GM21529 (cell line): ENCODE results near the gene PLEKHH3.

Experiments
- ATAC-seq: cut with Tn5 transposase; IDR thresholded peaks from one replicate; pipeline ENCODE4 v1.9.1; 2021; ENCODE audit not compliant: unreplicated experiment

Gene PLEKHH3, protein sequence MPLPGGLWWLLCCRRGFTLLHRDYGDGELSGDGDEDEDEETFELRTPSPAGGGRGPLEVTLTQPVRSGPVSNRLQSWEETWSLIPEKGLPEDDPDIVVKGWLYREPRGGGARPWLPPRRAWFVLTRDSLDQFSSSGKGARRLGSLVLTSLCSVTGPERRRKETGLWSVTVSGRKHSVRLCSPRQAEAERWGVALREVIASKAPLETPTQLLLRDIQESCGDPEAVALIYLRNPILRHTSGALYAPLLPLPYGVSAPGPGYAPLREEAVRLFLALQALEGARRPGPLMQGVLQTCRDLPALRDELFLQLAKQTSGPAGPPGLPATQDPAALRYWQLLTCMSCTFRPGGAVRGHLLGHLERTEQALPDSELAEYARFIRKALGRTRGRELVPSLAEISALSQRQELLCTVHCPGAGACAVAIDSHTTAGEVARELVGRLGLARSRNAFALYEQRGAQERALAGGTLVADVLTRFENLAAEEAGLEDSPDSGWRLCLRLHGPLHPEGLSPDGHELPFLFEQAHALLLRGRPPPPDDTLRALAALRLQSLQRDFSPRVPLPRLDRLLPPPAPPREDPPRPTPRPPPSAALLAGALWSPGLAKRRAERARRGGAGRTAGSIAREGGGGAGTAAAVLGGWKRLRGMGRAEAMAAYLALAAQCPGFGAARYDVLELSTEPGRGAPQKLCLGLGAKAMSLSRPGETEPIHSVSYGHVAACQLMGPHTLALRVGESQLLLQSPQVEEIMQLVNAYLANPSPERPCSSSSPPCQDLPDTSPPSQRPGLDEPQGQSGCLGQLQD

DNA sequence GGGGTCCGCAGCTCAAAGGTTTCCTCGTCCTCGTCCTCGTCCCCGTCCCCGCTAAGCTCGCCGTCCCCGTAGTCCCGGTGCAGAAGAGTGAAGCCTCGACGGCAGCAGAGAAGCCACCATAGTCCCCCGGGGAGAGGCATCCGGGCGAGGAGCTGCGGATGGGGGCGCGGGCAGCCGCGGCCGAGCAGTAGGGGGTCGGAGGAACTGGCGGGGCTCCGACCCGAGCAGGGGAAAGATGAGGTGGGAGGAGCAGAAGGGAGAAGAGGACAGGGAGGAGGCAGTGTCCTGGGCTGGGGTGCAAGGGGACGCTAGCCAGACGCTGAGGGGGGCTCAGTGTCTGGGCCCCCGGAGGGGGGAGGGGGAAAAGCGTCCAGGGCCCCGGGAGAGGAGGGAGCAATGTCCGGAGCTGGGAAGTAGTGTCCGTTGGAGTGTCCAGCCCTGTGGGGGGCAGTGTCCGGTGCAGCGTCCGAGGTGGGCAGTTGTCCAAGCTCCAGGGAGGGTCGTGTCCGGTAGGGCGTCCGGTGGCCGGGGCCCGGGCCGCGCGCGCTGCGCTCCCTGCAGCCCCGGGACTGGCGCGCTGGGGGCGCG, at the start of gene PLEKHH3:
Gene PLEKHH3, minus strand, starts transcription at position 571 of the 588 bp plus-strand sequence. Its CDS starts 431 bp downstream, at position 140.
- no peak for ATAC-seq

DNA sequence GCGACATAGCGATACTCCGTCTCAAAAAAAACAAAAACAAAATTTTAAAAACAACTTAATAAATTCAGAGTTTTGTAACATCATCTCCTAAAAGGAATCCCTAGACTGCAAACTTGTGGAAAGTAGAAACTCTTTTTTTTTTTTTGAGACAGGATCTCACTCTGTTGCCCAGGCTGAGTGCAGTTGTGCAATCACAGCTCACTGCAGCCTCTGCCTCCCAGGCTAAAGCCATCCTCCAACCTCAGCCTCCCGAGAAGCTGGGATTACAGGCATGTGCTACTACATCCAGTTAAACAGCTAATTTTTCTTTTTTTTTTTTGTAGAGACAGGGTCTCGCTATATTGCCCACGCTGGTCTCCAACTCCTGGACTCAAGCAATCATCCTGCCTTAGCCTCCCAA, 48.3 kb upstream of the PLEKHH3 start:
- no peak for ATAC-seq

DNA sequence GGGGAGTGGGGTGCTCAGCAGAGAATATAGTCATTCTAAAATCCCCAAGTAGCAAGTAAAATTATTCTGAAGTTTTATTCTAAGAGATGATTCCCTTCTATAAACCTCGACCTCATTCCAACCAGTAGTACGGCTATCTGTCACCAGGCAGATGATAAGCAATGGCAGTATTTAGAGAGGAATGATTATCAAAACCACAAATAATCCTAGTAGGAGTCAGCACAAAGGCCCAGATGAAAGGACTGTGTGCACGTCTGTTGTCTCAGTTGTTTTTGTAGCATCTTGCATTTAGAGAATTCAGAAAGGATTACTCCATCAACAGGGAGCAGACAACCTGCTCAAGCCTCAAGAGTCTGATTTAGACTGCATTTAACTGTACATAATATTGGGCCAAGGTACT, 46.8 kb upstream of the PLEKHH3 start:
- no peak for ATAC-seq

DNA sequence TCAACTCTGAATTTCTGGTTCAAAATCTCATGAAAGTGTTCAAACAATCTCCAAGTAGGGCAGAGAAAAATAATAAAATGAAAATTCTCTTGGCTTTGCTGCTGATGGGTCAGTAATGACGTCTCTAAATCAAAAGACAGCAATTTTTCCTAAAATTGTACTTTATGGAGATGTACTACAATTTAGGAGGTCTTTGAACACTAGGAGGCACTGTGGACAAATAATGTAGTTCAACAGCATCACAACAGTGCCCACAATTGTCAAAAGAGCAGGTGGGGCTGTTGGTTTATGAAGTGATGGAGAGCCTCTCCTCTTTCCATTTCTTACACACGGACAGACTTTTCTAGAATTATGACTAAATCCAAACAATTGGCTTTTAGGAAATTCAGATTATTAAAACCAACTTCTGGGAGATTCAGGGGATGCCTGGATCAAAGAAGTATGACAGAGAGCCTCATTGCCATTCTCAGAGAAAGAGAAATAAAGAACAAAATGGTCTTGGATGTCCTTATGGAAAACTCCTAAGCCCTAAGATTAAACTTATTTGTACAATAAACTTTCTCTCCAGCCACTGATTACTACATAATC, 44.3 kb upstream of the PLEKHH3 start:
- ATAC-seq, result no peak

DNA sequence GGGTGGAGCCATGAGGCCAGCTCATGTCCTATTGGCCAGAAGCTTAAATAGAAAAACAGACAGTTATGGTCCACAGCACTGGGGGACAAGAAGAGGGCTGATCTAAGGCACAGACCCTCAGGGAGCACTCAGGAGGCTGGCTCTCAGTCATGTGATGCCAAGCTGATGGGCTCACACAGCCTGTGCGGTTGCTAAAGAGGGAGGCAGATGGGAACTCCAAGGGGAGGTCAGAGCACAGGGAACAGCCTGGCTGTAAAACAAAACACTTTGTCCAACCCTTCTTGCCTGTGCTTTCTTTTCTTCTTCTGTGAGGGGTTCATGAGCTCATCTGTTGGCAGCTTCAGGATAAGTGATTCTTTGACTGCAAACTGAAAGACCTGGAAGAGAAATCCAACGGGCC, 32.8 kb upstream of the PLEKHH3 start:
- no peak for ATAC-seq

DNA sequence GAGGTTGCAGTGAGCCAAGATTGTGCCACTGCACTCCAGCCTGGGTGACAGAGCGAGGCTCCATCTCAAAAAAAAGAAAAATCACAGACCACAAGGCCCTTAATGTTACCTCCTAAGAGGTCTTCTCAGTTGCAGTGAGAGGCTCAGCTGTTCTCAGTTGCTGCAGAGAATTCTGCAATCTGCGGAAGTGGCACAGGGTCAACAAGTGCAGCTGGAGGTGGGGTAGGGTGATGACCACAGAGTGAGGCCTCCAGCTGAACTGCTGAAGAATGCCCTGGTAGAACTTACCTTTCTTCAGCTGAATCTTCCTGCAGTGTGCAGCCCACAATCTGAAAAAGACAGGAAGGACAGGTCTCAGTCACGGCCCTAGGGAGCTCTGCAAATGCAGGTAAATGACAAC, 31.8 kb upstream of the PLEKHH3 start:
- ATAC-seq, result no peak

DNA sequence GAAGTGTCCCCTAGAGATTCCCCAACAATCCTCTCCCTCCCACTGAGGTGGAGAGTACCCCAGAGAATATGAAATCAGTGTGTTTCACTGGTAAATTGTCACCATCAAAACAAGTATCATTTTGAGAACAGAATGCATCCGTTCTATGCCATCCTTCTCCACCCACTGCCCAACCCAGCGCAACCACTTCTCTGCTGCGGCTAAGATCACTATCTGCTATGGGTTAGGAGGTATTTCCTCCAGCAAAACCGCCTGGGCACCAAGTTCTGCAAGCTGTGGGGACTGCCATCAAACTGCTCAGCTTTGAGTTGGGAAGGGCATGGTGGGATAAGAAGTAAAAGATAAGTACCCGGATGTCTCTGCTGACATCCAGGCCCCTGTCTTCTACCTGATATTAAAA, 29.9 kb upstream of the PLEKHH3 start:
- no peak for ATAC-seq

DNA sequence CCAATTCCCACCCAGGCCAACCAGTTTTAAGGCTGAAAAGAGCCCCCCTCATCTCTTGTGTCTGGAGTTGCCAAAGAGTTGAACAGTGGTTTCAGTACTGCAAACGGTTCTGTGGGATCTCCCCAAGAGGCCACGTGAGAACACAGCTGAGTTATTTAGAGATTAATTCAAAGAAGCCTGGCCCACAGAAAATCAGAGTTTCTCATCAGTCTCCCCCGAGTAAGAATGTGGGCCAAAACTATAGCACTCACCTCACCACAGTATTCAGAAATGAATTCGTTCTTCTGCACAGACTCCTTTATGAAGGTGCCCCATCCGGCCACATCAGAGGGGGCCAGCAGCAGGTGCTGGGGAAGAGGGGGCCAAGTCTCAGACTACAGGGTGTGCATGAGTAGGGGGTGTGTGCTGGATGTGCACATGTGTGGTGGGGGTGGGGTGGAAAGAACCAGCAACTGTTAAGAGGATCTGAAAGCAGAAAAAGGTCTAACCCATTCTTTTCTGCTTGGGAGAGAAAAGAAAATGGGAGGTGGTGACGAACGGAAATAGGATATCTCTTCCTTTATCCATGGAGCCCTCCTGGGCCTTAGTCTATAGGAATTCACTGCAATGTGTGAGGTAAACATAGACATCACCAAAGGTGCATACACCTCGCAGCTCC, 28.2 kb upstream of the PLEKHH3 start:
- ATAC-seq, result peak; percentile 84

DNA sequence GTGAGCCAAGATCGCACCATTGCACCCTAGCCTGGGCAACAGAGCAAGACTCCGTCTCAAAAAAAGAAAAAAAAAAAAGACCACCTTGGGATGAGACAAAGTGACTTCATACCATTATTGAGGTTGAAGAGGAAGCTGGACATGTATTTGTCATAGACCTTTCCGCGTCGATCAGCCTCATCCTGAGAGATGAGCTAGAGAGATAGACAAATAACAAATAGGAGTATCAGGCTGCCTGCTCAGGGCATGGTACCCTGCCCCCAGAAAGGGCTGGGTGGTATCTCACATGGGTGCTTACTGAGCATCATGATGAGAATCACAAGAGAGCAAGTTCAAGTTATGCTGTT, 27.7 kb upstream of the PLEKHH3 start:
- no peak for ATAC-seq

DNA sequence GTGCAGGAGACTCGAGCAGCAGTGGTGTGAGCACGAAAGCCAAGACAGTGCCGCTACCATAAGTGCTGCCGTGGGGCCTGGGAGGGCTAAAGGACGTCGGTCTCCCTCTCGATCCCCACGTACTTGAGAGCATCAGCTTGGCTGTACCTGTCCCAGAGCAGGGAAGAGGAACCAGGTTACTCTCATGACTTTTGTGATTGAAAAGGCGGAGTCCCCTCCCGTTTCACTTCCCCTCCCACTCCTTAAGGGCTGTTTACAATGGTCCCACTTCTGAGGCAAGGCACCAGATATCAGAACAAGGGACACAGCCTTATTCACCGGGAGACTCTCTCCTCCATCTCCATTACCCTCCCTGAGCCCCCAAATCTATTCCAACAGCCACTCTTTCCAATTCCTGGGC, 25.7 kb upstream of the PLEKHH3 start:
- ATAC-seq, result no peak

DNA sequence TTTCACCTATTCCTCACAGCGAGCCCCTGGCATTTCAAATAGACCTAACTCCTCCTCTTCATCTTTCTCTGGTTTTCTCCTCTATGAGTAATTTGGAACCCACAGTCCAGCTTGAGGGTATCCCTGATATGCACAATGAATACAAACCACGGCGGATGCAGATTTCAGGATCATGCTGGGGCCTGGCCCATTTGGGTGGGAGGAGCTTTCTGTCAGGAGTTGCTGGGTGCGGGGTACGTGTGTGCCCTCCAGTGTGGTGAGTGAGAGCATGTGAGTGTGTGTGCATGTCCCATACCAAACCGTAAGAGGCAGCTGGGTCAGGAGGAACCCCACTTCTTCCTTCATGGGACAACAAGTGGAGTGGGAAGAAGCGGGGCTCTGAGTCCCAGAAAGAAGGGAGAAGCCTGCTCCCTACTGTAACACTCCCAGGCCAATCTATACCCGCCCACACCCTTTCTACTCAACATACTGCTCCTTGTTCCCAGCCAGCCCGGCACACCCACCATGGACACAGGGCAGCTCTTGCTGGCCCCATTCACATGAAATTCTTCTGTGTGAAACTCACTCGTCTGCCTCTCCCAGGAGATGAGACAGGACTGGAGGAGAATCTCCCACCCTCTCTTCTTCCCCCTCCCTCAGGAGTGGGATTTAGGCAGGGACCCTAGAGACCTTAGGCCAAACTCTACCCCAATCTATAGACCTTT, 23.9 kb upstream of the PLEKHH3 start:
- ATAC-seq, result no peak

DNA sequence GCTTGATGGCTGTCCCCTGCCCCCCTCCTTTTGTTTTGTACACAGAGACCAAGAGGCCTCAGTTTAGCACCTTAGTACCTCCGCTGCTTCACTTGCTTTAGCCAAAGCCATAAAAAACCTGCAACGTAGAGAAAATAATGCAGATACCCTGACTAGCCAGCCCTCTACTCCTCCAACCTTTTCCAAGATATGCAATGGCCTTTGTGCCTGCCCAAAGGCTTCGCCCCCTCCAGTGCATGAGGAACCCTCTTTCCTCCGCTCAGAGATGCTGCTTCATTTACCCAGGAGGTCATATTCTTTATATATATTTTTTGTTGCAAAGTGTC, 22.6 kb upstream of the PLEKHH3 start:
- ATAC-seq, result no peak

DNA sequence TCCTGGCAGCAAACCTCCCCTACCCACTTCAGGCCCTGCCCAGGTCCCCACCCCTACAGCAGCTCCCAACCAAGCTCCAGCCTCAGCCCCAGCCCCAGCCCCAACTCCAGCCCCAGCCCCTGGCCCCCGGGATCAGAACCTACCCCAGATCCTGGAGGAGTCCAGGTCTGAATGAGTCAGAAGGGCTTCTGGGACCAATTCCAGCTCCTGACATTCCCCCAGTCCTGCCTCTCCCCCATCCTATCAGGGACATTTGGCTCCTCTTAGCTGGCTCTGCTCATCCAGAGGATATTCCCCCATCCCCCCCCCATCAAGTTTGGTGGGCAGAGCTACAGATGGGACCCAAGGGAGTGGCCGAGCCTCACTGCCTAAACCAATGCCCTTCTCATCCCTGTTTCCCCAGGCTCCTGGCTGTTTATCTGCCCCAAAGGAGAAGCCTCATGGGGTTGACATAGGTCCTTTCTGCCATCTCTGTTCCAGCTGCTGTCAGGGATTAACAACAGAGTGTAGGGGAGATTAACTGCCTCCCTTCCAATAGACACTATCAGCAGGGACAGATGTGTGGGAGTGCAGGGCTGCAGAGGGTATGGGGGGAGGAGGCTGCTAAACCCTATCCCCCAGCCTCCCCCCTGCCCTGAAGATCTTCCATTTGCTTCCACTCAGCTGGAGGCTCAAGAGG, 22.1 kb upstream of the PLEKHH3 start:
- ATAC-seq, result no peak

DNA sequence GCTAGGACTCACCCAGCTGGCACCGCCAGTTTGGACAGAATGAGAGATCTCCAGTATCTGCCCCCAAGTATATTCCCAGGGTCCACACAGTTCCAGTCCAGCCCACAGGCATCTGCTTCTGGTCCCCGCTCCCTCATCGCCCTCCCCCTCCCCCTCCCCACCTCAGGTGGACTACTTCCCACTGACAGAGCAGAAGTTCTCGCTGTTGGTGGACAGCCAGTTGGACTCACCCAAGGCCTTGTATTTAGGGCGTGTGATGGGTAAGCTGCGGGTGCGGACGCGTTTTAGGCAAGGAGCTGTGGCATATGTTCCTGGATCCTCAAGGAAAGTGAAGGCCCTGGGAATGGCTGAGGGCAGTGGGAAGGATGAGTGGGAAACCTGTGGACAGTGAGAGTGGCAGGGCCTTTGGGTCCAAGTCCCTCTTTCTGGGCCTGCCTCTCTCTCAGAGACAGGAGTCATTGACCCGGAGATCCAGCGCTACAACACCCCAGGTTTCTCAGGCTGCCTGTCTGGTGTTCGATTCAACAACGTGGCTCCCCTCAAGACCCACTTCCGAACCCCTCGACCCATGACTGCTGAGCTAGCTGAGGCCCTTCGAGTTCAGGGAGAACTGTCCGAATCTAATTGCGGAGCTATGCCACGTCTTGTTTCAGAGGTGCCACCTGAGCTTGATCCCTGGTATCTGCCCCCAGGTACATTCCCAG, 20.5 kb upstream of the PLEKHH3 start:
- no peak for ATAC-seq

DNA sequence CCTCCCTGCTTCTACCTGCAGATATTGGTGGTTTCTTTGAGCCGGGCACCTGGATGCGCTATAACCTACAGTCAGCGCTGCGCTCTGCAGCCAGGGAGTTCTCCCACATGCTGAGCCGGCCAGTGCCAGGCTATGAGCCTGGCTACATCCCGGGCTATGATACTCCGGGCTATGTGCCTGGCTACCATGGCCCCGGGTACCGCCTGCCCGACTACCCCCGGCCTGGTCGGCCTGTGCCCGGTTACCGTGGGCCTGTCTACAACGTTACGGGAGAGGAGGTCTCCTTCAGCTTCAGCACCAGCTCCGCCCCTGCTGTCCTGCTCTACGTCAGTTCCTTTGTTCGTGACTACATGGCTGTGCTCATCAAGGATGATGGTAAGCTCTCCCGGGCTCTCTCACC, 18.7 kb upstream of the PLEKHH3 start:
- no peak for ATAC-seq

DNA sequence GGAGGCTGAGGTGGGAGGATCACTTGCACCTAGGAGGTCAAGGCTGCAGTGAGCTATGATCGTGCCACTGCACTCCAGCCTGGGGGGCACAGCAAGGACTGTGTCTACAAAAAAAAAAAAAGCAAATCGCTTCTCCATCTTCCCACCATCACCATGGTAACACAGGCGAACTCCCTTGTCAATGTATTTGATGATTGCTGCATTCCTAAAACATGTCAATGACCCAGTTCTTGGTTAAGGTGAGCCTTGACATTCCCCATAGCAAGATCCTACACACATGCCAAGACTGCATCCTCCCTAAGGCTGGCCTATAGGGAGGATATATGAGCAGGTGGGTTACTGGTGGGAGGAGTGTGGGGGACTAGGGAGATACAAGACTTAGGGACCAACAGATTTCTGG, 17.7 kb upstream of the PLEKHH3 start:
- no peak for ATAC-seq

DNA sequence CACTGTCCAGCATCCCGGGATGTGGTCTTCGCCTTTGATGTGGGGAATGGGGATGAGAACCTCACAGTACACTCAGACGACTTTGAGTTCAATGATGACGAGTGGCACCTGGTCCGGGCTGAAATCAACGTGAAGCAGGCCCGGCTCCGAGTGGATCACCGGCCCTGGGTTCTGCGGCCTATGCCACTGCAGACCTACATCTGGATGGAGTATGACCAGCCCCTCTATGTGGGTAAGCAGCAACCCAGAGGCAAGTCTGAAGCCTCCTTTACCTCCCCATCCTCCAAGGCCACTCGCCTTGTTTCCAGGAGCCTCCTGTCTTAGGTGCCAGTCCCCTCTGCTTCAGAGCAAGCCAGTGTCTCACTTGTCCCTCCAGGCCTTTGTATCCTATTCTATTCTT, 15.7 kb upstream of the PLEKHH3 start:
- ATAC-seq, result no peak

DNA sequence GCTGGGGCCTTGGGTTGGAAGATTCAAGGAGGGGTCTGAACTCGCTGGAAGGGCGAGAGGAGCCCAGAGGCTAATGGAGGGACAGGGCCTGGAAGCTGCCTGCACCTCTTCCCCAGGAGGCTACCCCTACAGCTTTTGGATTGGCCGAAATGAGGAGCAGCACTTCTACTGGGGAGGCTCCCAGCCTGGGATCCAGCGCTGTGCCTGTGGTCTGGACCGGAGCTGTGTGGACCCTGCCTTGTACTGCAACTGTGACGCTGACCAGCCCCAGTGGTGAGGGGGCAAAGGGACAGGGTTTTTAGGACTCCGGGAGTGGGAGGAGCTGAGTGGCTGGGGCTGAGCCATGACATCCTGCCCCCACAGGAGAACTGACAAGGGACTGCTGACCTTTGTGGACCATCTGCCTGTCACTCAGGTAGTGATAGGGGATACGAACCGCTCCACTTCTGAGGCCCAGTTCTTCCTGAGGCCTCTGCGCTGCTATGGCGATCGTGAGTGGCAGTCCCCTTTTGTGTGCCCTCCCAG, 14.3 kb upstream of the PLEKHH3 start:
- no peak for ATAC-seq

DNA sequence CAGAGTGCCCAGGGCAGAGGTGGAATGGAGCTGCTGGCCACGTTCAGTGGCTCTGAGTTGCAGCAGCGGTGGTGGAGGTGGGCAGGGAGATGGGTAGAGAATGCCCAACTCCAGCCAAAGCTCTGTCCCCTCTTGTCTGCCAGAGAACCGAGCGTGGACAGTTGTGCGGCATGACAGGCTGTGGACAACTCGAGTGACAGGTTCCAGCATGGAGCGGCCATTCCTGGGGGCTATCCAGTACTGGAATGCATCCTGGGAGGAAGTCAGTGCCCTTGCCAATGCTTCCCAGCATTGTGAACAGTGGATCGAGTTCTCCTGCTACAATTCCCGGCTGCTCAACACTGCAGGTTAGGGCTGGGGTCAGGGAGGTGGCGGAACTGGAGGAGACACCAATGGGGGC, 13.8 kb upstream of the PLEKHH3 start:
- ATAC-seq, result no peak
